SU-DHL-6 (cell line): ENCODE measurements around the gene MRGPRD.

Experiments used
- EZH2phosphoT487 ChIP-seq: fragments of 200-600 bp; sonication (generic), shearing (Covaris generic); conservative IDR thresholded peaks from 2 replicates; pipeline ENCODE4 v1.6.1; 2018; ENCODE audit warnings: mild to moderate bottlenecking, antibody characterized with exemption, low read length, moderate library complexity, mixed read lengths
- TF ChIP-seq, protein P1 (sequence below): fragments of 200-600 bp; sonication (generic); IDR thresholded peaks from one replicate; pipeline ENCODE4 v1.5.1; 2017; ENCODE audit warnings: antibody characterized with exemption, mild to moderate bottlenecking, low read length, moderate library complexity; ENCODE audit not compliant: insufficient read depth, poor library complexity, severe bottlenecking

- TF ChIP-seq, protein P1, sequence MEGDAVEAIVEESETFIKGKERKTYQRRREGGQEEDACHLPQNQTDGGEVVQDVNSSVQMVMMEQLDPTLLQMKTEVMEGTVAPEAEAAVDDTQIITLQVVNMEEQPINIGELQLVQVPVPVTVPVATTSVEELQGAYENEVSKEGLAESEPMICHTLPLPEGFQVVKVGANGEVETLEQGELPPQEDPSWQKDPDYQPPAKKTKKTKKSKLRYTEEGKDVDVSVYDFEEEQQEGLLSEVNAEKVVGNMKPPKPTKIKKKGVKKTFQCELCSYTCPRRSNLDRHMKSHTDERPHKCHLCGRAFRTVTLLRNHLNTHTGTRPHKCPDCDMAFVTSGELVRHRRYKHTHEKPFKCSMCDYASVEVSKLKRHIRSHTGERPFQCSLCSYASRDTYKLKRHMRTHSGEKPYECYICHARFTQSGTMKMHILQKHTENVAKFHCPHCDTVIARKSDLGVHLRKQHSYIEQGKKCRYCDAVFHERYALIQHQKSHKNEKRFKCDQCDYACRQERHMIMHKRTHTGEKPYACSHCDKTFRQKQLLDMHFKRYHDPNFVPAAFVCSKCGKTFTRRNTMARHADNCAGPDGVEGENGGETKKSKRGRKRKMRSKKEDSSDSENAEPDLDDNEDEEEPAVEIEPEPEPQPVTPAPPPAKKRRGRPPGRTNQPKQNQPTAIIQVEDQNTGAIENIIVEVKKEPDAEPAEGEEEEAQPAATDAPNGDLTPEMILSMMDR, result no peak
- no peak for TF ChIP-seq EZH2phosphoT487
These were observed 18.1 kb downstream of the MRGPRD start for GRCh38 chr11:68962527-68963250.
